HEK293 (cell line): ENCODE measurements around the gene SIRPB2.

ENCODE experiments used
- CTCF ChIA-PET: fragments of 350-600 bp; formaldehyde crosslinking; extraction: SDS; loops from one replicate; lab custom pipeline; 2021; ENCODE audit warnings: antibody characterized with exemption; lab: Yijun Ruan, JAX
- POLR2A ChIA-PET: fragments of 300-600 bp; formaldehyde crosslinking; extraction: SDS; loops from one replicate; lab custom pipeline; 2020; ENCODE audit warnings: antibody characterized with exemption, inconsistent platforms; lab: Yijun Ruan, JAX
- H3K27ac ChIP-seq: fragments of 200-500 bp; sonication (Bioruptor generic); 2 replicates; pipeline ENCODE4 v1.5.1; 2014; ENCODE audit warnings: low read depth, low read length, control low read depth, inconsistent platforms; ENCODE audit errors: extremely low read depth
- H3K36me3 ChIP-seq, 2 experiments: fragments of 200-500 bp in 1 of 2; sonication (Bioruptor generic) in 1 of 2; 1 replicate in 1 of 2; 2 replicates in 1 of 2; pipeline ENCODE4 v1.5.1; 2014 to 2017; ENCODE audit warnings: inconsistent platforms in 2 of 2, low read length in 2 of 2; ENCODE audit not compliant: control insufficient read depth in 2 of 2, insufficient read depth in 1 of 2
- H3K4me1 ChIP-seq: fragments of 200-500 bp; sonication (Bioruptor generic); 2 replicates; pipeline ENCODE4 v1.5.1; 2014; ENCODE audit warnings: mild to moderate bottlenecking, low read length, inconsistent platforms; ENCODE audit not compliant: control insufficient read depth, insufficient read depth
- H3K4me3 ChIP-seq: 2 replicates; pipeline ENCODE4 v1.5.1; 2011; ENCODE audit warnings: low read depth, mild to moderate bottlenecking, control low read depth, low read length, moderate library complexity
- H3K9me3 ChIP-seq: fragments of 200-500 bp; sonication (Bioruptor generic); 2 replicates; pipeline ENCODE4 v1.5.1; 2014; ENCODE audit warnings: low read depth, low read length, inconsistent platforms; ENCODE audit not compliant: control insufficient read depth, insufficient read depth
- KLF10 ChIP-seq: fragments of 450-650 bp; IDR thresholded peaks from 2 replicates; pipeline ENCODE4 v1.5.1; 2018; ENCODE audit warnings: missing biosample characterization, mild to moderate bottlenecking, missing genetic modification characterization
- PRDM1 ChIP-seq: fragments of 450-650 bp; formaldehyde crosslinking; IDR thresholded peaks from 2 replicates; pipeline ENCODE4; 2016; ENCODE audit warnings: missing biosample characterization, missing genetic modification characterization
- ZEB2 ChIP-seq: fragments of 450-650 bp; formaldehyde crosslinking; IDR thresholded peaks from 2 replicates; pipeline ENCODE4 v1.5.1; 2016; ENCODE audit warnings: missing biosample characterization, missing genetic modification characterization
- ZNF24 ChIP-seq: fragments of 450-650 bp; formaldehyde crosslinking; IDR thresholded peaks from 2 replicates; pipeline ENCODE4 v1.5.1; 2016; ENCODE audit warnings: missing biosample characterization, missing genetic modification characterization
- ZNF513 ChIP-seq: fragments of 450-650 bp; IDR thresholded peaks from 2 replicates; pipeline ENCODE4 v1.5.1; 2018; ENCODE audit warnings: missing biosample characterization, missing genetic modification characterization
- ZNF518A ChIP-seq: fragments of 450-650 bp; formaldehyde crosslinking; conservative IDR thresholded peaks from 2 replicates; pipeline ENCODE4 v1.5.1; 2016; ENCODE audit warnings: low read depth, missing biosample characterization, missing genetic modification characterization
- ZNF629 ChIP-seq: fragments of 450-650 bp; formaldehyde crosslinking; IDR thresholded peaks from 2 replicates; pipeline ENCODE4 v1.5.1; 2017; ENCODE audit warnings: missing biosample characterization, missing genetic modification characterization
- ZNF660 ChIP-seq: fragments of 450-650 bp; IDR thresholded peaks from 2 replicates; pipeline ENCODE4 v1.5.1; 2018; ENCODE audit warnings: missing biosample characterization, mild to moderate bottlenecking, missing genetic modification characterization
- ZNF747 ChIP-seq: fragments of 450-650 bp; formaldehyde crosslinking; IDR thresholded peaks from 2 replicates; pipeline ENCODE4 v1.5.1; 2016; ENCODE audit warnings: missing biosample characterization, missing genetic modification characterization
- ZNF776 ChIP-seq: fragments of 450-650 bp; formaldehyde crosslinking; IDR thresholded peaks from 2 replicates; pipeline ENCODE4 v1.5.0; 2017; ENCODE audit warnings: missing biosample characterization, missing genetic modification characterization, borderline replicate concordance
- TF ChIP-seq, protein P1 (sequence below): fragments of 450-650 bp; formaldehyde crosslinking; IDR thresholded peaks from 2 replicates; pipeline ENCODE4 v1.5.1; 2017; ENCODE audit warnings: missing biosample characterization, missing genetic modification characterization
- TF ChIP-seq, protein P2 (sequence below): fragments of 450-650 bp; formaldehyde crosslinking; IDR thresholded peaks from 2 replicates; pipeline ENCODE4 v1.5.1; 2016; ENCODE audit warnings: missing biosample characterization, missing genetic modification characterization, low read depth
- TF ChIP-seq, protein P3 (sequence below): fragments of 450-650 bp; formaldehyde crosslinking; IDR thresholded peaks from 2 replicates; pipeline ENCODE4 v1.5.1; 2016; ENCODE audit warnings: missing biosample characterization, missing genetic modification characterization

The SIRPB2 gene

DNA sequence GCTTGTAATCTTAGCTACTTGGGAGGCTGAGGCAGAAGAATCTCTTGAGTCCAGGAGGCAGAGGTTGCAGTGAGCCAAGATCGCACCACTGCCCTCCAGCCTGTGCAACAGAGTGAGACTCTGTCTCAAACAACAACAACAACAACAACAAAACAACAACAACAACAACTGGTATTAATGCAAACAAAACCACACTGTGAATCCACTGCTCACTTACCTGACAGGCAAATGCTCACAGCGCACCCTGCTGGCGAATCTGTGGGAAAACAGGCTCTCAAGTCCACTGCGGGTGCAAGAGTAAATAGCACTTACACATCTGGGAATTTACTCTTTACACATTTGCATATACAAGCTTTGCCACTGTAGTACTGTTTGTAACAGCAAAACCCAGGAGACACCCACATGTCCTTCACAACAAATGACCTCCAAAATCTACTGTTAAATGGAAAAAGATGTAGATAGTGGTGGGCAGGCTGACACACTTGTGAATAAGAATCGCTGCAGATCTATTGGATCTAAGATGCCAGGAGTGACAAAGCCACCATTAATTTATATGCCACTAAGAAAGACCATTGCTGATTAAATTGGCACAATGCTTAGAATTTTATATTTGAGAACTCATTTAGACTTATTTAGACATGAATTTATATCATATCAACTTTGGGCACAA, 53.9 kb downstream of the SIRPB2 start (continued):
- TF ChIP-seq, protein P1, sequence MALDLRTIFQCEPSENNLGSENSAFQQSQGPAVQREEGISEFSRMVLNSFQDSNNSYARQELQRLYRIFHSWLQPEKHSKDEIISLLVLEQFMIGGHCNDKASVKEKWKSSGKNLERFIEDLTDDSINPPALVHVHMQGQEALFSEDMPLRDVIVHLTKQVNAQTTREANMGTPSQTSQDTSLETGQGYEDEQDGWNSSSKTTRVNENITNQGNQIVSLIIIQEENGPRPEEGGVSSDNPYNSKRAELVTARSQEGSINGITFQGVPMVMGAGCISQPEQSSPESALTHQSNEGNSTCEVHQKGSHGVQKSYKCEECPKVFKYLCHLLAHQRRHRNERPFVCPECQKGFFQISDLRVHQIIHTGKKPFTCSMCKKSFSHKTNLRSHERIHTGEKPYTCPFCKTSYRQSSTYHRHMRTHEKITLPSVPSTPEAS (tag by site-specific recombination): no peak
- no peak for TF ChIP-seq ZNF660

GRCh38 chr20:1436263-1436662, 55.0 kb downstream of the SIRPB2 start:
- CTCF ChIA-PET: interaction anchor here (0.7 to 6.1 kb wide), 18 partner anchors 10 to 873 kb away, joined by 3 to 56 read pairs (median 6); partner anchors contain the start of gene NSFL1C
- POLR2A ChIA-PET: no interaction called here
- TF ChIP-seq ZNF518A (tag by site-specific recombination): no peak
- TF ChIP-seq ZNF747 (tag by site-specific recombination): no peak
- no peak for TF ChIP-seq KLF10 (tag by site-specific recombination)
- no peak for TF ChIP-seq ZNF776
- TF ChIP-seq, protein P2, sequence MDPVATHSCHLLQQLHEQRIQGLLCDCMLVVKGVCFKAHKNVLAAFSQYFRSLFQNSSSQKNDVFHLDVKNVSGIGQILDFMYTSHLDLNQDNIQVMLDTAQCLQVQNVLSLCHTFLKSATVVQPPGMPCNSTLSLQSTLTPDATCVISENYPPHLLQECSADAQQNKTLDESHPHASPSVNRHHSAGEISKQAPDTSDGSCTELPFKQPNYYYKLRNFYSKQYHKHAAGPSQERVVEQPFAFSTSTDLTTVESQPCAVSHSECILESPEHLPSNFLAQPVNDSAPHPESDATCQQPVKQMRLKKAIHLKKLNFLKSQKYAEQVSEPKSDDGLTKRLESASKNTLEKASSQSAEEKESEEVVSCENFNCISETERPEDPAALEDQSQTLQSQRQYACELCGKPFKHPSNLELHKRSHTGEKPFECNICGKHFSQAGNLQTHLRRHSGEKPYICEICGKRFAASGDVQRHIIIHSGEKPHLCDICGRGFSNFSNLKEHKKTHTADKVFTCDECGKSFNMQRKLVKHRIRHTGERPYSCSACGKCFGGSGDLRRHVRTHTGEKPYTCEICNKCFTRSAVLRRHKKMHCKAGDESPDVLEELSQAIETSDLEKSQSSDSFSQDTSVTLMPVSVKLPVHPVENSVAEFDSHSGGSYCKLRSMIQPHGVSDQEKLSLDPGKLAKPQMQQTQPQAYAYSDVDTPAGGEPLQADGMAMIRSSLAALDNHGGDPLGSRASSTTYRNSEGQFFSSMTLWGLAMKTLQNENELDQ: no peak
- TF ChIP-seq PRDM1 (tag by site-specific recombination): no peak
- TF ChIP-seq ZNF629 (tag by site-specific recombination): no peak
- no peak for TF ChIP-seq ZEB2 (tag by site-specific recombination)
- no peak for TF ChIP-seq ZNF24 (tag by site-specific recombination)
- TF ChIP-seq, protein P3, sequence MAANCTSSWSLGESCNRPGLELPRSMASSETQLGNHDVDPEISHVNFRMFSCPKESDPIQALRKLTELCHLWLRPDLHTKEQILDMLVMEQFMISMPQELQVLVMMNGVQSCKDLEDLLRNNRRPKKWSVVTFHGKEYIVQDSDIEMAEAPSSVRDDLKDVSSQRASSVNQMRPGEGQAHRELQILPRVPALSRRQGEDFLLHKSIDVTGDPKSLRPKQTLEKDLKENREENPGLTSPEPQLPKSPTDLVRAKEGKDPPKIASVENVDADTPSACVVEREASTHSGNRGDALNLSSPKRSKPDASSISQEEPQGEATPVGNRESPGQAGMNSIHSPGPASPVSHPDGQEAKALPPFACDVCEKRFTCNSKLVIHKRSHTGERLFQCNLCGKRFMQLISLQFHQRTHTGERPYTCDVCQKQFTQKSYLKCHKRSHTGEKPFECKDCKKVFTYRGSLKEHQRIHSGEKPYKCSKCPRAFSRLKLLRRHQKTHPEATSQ (tag by site-specific recombination): no peak
- TF ChIP-seq ZNF513 (tag by site-specific recombination): no peak

More at GRCh38 chr20:1436263-1436662, 55.0 kb downstream of the SIRPB2 start:
- H3K27ac ChIP-seq: no peak overlapping the region
- H3K9me3 ChIP-seq: no peaks in the 10 kb centered on the region
- no peak overlapping the region for H3K4me3 ChIP-seq
- H3K4me1 ChIP-seq: no peaks in the 10 kb centered on the region
- H3K36me3 ChIP-seq: peaks cover 0 to 7% of the 10 kb centered on the region in 2 experiments; a peak in 1 of 3 replicates
